ENCODE results near the gene HHAT.

Gene HHAT

DNA sequence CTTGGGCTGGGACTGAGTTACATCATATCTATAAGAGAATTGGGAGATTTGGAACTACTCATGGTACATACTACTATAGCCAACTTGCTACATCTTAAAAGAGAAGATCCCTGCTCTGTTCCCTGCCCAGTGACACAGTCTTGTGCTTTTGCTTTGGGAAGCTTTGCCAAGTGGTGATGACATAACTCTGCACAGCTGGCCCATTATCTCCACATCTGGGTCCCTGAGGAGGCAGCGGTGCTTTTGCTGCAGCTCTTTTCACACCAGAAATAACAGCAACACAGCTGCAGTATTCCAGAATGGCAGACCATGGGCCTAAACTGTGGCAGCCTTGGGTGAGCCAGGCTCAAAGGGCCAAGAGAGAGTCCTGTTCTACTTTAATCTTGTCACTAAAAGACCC lies 296.0 kb downstream of the HHAT start:
- H3K4me2 ChIP-seq (ENCODE audit: insufficient read depth, low read length, poor library complexity, severe bottlenecking), result no peak overlapping the region
- H3K14ac ChIP-seq (ENCODE audit: low read length), result no peak overlapping the region
- no peaks in the 10 kb centered on the region for H3K9me3 ChIP-seq (replicated peaks in 1 of 2; ENCODE audit: control insufficient read depth in 2 of 2, insufficient read depth in 1 of 2, low read depth in 1 of 2, low read length in 2 of 2)
- no peak overlapping the region for H4K91ac ChIP-seq (ENCODE audit: low read depth, low read length, poor library complexity)
- peaks cover 0 to 4% of the 10 kb centered on the region in 2 donors for H3K4me1 ChIP-seq (ENCODE audit: control insufficient read depth in 2 of 2, insufficient read depth in 1 of 2, low read depth in 1 of 2, low read length in 2 of 2)
- no peak overlapping the region for H3K23ac ChIP-seq (ENCODE audit: low read depth, low read length, poor library complexity)
- H3K4ac ChIP-seq (ENCODE audit: low read length), result no peak overlapping the region
- H2AK5ac ChIP-seq (ENCODE audit: low read depth, low read length), result no peak overlapping the region
- H3K27me3 ChIP-seq (ENCODE audit: control insufficient read depth in 3 of 3, insufficient read depth in 3 of 3, low read depth in 1 of 3, low read length in 3 of 3), result no peaks in the 10 kb centered on the region
- no peak overlapping the region for H2BK15ac ChIP-seq (ENCODE audit: low read length)
- no peaks in the 10 kb centered on the region for H3K79me1 ChIP-seq (ENCODE audit: low read depth, low read length)
- no peak overlapping the region for H2BK120ac ChIP-seq (ENCODE audit: low read depth, low read length)
- H2AFZ ChIP-seq (ENCODE audit: low read length), result no peak overlapping the region
- WGBS, 2 donors (ENCODE audit: extremely low coverage in 2 of 2, insufficient read length in 2 of 2, insufficient replicate concordance in 1 of 2), result no CpG with 5 or more reads among the region's 1 CpG
- no peak overlapping the region for H3K18ac ChIP-seq (ENCODE audit: low read length)
- H4K8ac ChIP-seq (ENCODE audit: low read depth, low read length), result no peak overlapping the region
- H3K36me3 ChIP-seq (replicated peaks in 1 of 2; ENCODE audit: control insufficient read depth in 2 of 2, insufficient read depth in 2 of 2, low read length in 2 of 2), result no peaks in the 10 kb centered on the region
- no peak overlapping the region for H2BK12ac ChIP-seq (ENCODE audit: low read length)
- no peak overlapping the region for H3K4me3 ChIP-seq (ENCODE audit: low read length in 2 of 2)
- no peak overlapping the region for H3K27ac ChIP-seq (replicated peaks; ENCODE audit: low read length)
- no peak for DNase-seq (ENCODE audit: low spot score)
- H3K9ac ChIP-seq (ENCODE audit: low read depth, low read length, poor library complexity), result no peak overlapping the region
- no peak overlapping the region for H2BK5ac ChIP-seq (ENCODE audit: low read length)

DNA sequence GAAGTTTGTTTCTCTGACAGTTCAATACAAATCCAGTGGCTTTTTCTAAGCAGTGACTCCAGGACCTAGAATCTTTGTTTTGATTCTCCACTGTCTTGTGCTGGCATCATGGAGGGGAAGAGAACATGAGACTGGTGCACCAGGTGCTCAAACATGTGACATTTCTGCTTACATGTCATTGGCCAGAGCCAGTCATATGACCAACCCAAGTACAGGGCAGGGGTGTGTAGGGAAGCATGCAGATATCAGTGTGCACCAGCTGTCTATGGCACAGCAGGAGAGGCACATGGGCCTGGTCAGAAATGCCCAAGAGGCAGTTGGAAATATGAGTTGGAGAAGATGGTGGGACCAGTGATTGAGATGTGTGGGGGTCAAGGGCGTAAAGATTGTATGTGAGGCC lies 297.0 kb downstream of the HHAT start:
- Histone ChIP-seq H3K9me3 (replicated peaks in 1 of 2; ENCODE audit: control insufficient read depth in 2 of 2, insufficient read depth in 1 of 2, low read depth in 1 of 2, low read length in 2 of 2) (no peaks in the 10 kb centered on the region), H3K27ac (replicated peaks; ENCODE audit: low read length) (no peak overlapping the region)

DNA sequence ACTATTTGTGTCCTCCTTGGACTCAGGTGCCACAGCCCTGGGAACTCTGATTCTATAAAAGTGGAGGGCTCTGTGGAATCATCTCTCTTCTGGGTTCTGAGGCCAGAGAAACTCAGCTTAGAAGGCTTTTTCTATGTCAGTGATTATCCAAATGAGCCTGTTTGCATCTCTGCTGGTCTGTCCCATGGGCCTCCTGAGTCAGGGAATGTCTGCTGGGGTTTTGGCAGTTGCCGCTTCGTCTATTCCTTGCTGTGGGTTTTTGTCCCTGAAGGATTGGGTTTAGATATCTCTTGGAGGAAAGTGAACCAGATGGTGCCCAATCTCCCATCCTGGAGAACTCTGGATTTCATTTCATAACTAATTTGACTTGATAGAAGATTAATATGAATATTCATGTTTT lies 297.6 kb downstream of the HHAT start:
- Histone ChIP-seq H4K8ac (ENCODE audit: low read depth, low read length) (no peak overlapping the region), H2BK15ac (ENCODE audit: low read length) (no peak overlapping the region), H3K4me3 (ENCODE audit: low read length in 2 of 2) (no peak overlapping the region), H4K91ac (ENCODE audit: low read depth, low read length, poor library complexity) (no peak overlapping the region), H2AFZ (ENCODE audit: low read length) (no peak overlapping the region), H3K9ac (ENCODE audit: low read depth, low read length, poor library complexity) (no peak overlapping the region), H3K9me3 (replicated peaks in 1 of 2; ENCODE audit: control insufficient read depth in 2 of 2, insufficient read depth in 1 of 2, low read depth in 1 of 2, low read length in 2 of 2) (no peaks in the 10 kb centered on the region), H3K27me3 (ENCODE audit: control insufficient read depth in 3 of 3, insufficient read depth in 3 of 3, low read depth in 1 of 3, low read length in 3 of 3) (no peaks in the 10 kb centered on the region), H2BK12ac (ENCODE audit: low read length) (no peak overlapping the region), H3K4me2 (ENCODE audit: insufficient read depth, low read length, poor library complexity, severe bottlenecking) (no peak overlapping the region), H2BK120ac (ENCODE audit: low read depth, low read length) (no peak overlapping the region), H3K18ac (ENCODE audit: low read length) (no peak overlapping the region), H3K79me1 (ENCODE audit: low read depth, low read length) (no peaks in the 10 kb centered on the region), H2BK5ac (ENCODE audit: low read length) (no peak overlapping the region), H2AK5ac (ENCODE audit: low read depth, low read length) (no peak overlapping the region), H3K23ac (ENCODE audit: low read depth, low read length, poor library complexity) (no peak overlapping the region), H3K36me3 (replicated peaks in 1 of 2; ENCODE audit: control insufficient read depth in 2 of 2, insufficient read depth in 2 of 2, low read length in 2 of 2) (no peaks in the 10 kb centered on the region), H3K27ac (replicated peaks; ENCODE audit: low read length) (no peak overlapping the region), H3K14ac (ENCODE audit: low read length) (no peak overlapping the region), H3K4me1 (ENCODE audit: control insufficient read depth in 2 of 2, insufficient read depth in 1 of 2, low read depth in 1 of 2, low read length in 2 of 2) (peaks cover 0 to 4% of the 10 kb centered on the region in 2 donors), H3K4ac (ENCODE audit: low read length) (no peak overlapping the region)
- WGBS, 2 donors (ENCODE audit: extremely low coverage in 2 of 2, insufficient read length in 2 of 2, insufficient replicate concordance in 1 of 2), result no CpG with 5 or more reads among the region's 2 CpGs
- no peak for DNase-seq (ENCODE audit: low spot score)

More for the DNA sequence above, 297.0 kb downstream of the HHAT start:
- Histone ChIP-seq H2BK15ac (ENCODE audit: low read length) (no peak overlapping the region), H4K91ac (ENCODE audit: low read depth, low read length, poor library complexity) (no peak overlapping the region), H2AK5ac (ENCODE audit: low read depth, low read length) (no peak overlapping the region), H3K4ac (ENCODE audit: low read length) (no peak overlapping the region), H2BK12ac (ENCODE audit: low read length) (no peak overlapping the region), H3K4me1 (ENCODE audit: control insufficient read depth in 2 of 2, insufficient read depth in 1 of 2, low read depth in 1 of 2, low read length in 2 of 2) (peaks cover 0 to 4% of the 10 kb centered on the region in 2 donors), H3K9ac (ENCODE audit: low read depth, low read length, poor library complexity) (no peak overlapping the region), H3K4me3 (ENCODE audit: low read length in 2 of 2) (no peak overlapping the region), H3K14ac (ENCODE audit: low read length) (no peak overlapping the region), H2BK5ac (ENCODE audit: low read length) (no peak overlapping the region), H2BK120ac (ENCODE audit: low read depth, low read length) (no peak overlapping the region), H3K27me3 (ENCODE audit: control insufficient read depth in 3 of 3, insufficient read depth in 3 of 3, low read depth in 1 of 3, low read length in 3 of 3) (no peaks in the 10 kb centered on the region), H4K8ac (ENCODE audit: low read depth, low read length) (no peak overlapping the region), H3K23ac (ENCODE audit: low read depth, low read length, poor library complexity) (no peak overlapping the region), H3K36me3 (replicated peaks in 1 of 2; ENCODE audit: control insufficient read depth in 2 of 2, insufficient read depth in 2 of 2, low read length in 2 of 2) (no peaks in the 10 kb centered on the region), H2AFZ (ENCODE audit: low read length) (no peak overlapping the region), H3K4me2 (ENCODE audit: insufficient read depth, low read length, poor library complexity, severe bottlenecking) (no peak overlapping the region), H3K18ac (ENCODE audit: low read length) (no peak overlapping the region), H3K79me1 (ENCODE audit: low read depth, low read length) (no peaks in the 10 kb centered on the region)
- no CpG with 5 or more reads among the region's 1 CpG for WGBS, 2 donors (ENCODE audit: extremely low coverage in 2 of 2, insufficient read length in 2 of 2, insufficient replicate concordance in 1 of 2)
- DNase-seq (ENCODE audit: low spot score), result no peak

GRCh38 chr1:210627755-210628154 lies 299.1 kb downstream of the HHAT start:
- H4K8ac ChIP-seq (ENCODE audit: low read depth, low read length), result no peak overlapping the region
- H3K27me3 ChIP-seq (ENCODE audit: control insufficient read depth in 3 of 3, insufficient read depth in 3 of 3, low read depth in 1 of 3, low read length in 3 of 3), result no peaks in the 10 kb centered on the region
- H2AK5ac ChIP-seq (ENCODE audit: low read depth, low read length), result no peak overlapping the region
- no peak for DNase-seq (ENCODE audit: low spot score)
- H3K4me3 ChIP-seq (ENCODE audit: low read length in 2 of 2), result no peak overlapping the region
- H3K4ac ChIP-seq (ENCODE audit: low read length), result no peak overlapping the region
- no peaks in the 10 kb centered on the region for H3K9me3 ChIP-seq (replicated peaks in 1 of 2; ENCODE audit: control insufficient read depth in 2 of 2, insufficient read depth in 1 of 2, low read depth in 1 of 2, low read length in 2 of 2)
- no peak overlapping the region for H2BK120ac ChIP-seq (ENCODE audit: low read depth, low read length)
- H3K79me1 ChIP-seq (ENCODE audit: low read depth, low read length), result no peaks in the 10 kb centered on the region
- no peak overlapping the region for H3K9ac ChIP-seq (ENCODE audit: low read depth, low read length, poor library complexity)
- no peak overlapping the region for H4K91ac ChIP-seq (ENCODE audit: low read depth, low read length, poor library complexity)
- peaks cover 0 to 2% of the 10 kb centered on the region in 2 donors for H3K4me1 ChIP-seq (ENCODE audit: control insufficient read depth in 2 of 2, insufficient read depth in 1 of 2, low read depth in 1 of 2, low read length in 2 of 2)
- H2BK15ac ChIP-seq (ENCODE audit: low read length), result no peak overlapping the region
- no peak overlapping the region for H2AFZ ChIP-seq (ENCODE audit: low read length)
- no peak overlapping the region for H3K18ac ChIP-seq (ENCODE audit: low read length)
- no peaks in the 10 kb centered on the region for H3K36me3 ChIP-seq (replicated peaks in 1 of 2; ENCODE audit: control insufficient read depth in 2 of 2, insufficient read depth in 2 of 2, low read length in 2 of 2)
- H3K4me2 ChIP-seq (ENCODE audit: insufficient read depth, low read length, poor library complexity, severe bottlenecking), result no peak overlapping the region
- no peak overlapping the region for H2BK12ac ChIP-seq (ENCODE audit: low read length)
- H2BK5ac ChIP-seq (ENCODE audit: low read length), result no peak overlapping the region
- H3K14ac ChIP-seq (ENCODE audit: low read length), result no peak overlapping the region
- no peak overlapping the region for H3K27ac ChIP-seq (replicated peaks; ENCODE audit: low read length)
- no peak overlapping the region for H3K23ac ChIP-seq (ENCODE audit: low read depth, low read length, poor library complexity)
